ENCODE data around the gene MEOX1. TPM values are rescaled to one million over a fixed set of nuclear protein-coding genes. Genes with fewer than 3 reads are reported as not detected.

MEOX1 gene
- total RNA-seq, 4 donors from 2014 or later, result 2.7 to 6.4 (median 4.2) TPM

DNA sequence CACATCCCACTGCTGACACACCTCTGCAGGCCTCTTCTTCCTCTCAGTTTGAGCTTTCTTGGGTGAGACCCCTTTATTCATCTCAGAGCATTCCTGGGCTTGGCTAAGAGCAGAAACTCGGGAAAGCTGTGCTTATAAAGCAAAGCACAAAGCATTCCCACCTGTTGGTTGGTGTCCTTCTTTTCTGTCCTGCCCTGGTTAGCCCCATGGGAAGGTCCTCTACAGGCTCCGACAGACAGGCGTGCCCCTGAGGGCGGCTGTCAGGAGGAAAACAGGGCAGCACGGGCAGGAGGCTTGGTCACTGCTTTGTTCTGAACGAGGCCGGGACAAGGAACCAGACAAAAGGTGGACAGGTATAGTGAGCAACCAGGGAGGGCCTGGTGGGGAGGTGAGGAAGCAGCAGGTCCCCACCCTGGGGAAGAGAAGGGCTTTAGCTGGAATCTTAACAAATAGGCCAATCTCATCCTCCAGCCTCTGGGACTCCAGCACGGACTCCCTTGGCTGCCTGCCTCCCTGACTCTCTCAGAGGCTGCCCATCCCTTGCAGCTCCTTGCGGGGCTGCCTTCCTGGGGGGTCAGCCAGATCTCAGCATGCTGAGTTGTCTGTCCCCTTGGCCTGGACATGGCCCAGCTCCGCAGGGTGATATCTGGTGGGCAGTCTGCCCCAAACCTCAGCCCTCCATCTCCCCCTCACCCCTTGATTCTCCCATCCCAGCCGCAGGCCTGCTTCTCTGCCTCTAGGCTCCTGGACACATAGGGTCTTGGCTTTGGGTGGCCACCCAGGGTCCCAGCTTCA lies 1.7 kb downstream of the MEOX1 start:
- H3K27me3 ChIP-seq, result no peaks in the 10 kb centered on the region
- 74% methylated on average over 10 of the region's 11 CpGs for WGBS
- peak overlapping the region; percentile 23 for H3K4me3 ChIP-seq
- H3K36me3 ChIP-seq, result no peaks in the 10 kb centered on the region
- H3K27ac ChIP-seq, result no peak overlapping the region
- H3K4me1 ChIP-seq, result peaks cover 28% of the 10 kb centered on the region
- TF ChIP-seq POLR2AphosphoS5 (IDR thresholded peaks at IDR 0.05), result no peak
- no peak for TF ChIP-seq POLR2A (IDR thresholded peaks at IDR 0.05)
- TF ChIP-seq, protein P1, sequence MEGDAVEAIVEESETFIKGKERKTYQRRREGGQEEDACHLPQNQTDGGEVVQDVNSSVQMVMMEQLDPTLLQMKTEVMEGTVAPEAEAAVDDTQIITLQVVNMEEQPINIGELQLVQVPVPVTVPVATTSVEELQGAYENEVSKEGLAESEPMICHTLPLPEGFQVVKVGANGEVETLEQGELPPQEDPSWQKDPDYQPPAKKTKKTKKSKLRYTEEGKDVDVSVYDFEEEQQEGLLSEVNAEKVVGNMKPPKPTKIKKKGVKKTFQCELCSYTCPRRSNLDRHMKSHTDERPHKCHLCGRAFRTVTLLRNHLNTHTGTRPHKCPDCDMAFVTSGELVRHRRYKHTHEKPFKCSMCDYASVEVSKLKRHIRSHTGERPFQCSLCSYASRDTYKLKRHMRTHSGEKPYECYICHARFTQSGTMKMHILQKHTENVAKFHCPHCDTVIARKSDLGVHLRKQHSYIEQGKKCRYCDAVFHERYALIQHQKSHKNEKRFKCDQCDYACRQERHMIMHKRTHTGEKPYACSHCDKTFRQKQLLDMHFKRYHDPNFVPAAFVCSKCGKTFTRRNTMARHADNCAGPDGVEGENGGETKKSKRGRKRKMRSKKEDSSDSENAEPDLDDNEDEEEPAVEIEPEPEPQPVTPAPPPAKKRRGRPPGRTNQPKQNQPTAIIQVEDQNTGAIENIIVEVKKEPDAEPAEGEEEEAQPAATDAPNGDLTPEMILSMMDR (IDR thresholded peaks at IDR 0.05), result no peak
- TF ChIP-seq EP300 (IDR thresholded peaks at IDR 0.05), result no peak
- DNase-seq (ENCODE audit: low spot score in 2 of 2), result no peak
- no peaks in the 10 kb centered on the region for H3K9me3 ChIP-seq

DNA sequence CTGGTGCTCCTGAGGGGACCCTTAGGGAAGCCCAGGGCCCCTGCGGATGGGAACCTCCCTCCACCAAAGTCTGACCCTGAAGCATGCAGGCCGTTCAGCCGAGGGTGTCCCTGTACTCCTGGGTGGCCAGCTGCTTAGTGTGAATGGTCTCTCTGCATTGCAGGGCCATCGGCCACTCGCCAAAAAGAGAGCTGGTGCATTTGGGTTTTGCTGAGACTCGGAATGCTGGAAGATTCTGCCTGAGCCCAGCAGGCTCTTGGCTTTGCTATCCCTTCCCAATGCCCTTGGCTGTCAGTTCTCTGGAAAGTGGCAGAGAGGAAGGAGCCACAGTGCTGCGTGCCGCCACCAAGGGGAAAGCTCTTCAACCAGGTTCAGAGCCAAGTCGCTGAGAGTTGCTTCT lies 2.8 kb downstream of the MEOX1 start:
- no peaks in the 10 kb centered on the region for H3K27me3 ChIP-seq
- H3K27ac ChIP-seq, result no peak overlapping the region
- 75% methylated on average over 6 of the region's 9 CpGs for WGBS
- no peaks in the 10 kb centered on the region for H3K36me3 ChIP-seq
- peak overlapping the region; percentile 23 for H3K4me3 ChIP-seq
- no peaks in the 10 kb centered on the region for H3K9me3 ChIP-seq
- DNase-seq (ENCODE audit: low spot score in 2 of 2), result no peak
- TF ChIP-seq POLR2A (IDR thresholded peaks at IDR 0.05) (no peak), POLR2AphosphoS5 (IDR thresholded peaks at IDR 0.05) (no peak), EP300 (IDR thresholded peaks at IDR 0.05) (no peak)
- TF ChIP-seq, protein P1 (IDR thresholded peaks at IDR 0.05), result no peak
- H3K4me1 ChIP-seq, result peaks cover 28% of the 10 kb centered on the region

DNA sequence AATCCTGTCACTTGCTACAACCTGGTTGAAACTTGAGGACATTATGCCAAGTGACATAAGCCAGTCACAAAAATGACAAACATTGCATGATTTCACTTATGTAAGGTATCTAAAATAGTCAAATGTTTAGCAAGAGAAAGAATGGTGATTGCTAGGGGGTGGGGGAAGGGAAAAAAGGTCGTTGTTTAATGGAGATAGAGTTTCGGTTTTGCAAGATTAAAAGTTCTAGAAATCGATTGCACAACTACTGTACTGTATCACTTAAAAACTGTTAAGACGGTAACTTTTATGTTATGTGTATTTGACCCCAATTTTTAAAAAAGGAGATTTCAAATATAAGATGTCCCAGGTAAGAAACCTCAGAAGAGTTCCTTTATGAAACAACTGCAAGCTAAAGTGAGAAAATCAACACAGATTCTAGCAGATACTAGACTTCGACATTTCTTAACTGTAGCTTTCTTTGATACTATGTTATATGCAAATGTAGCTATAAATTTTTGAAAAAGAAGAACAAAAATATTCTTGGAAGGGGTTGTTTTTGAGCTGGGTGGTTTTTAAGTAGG lies 5.9 kb downstream of the MEOX1 start:
- Histone ChIP-seq H3K36me3 (no peaks in the 10 kb centered on the region), H3K9me3 (no peaks in the 10 kb centered on the region), H3K4me3 (no peak overlapping the region), H3K27me3 (no peaks in the 10 kb centered on the region), H3K4me1 (peaks cover 13% of the 10 kb centered on the region), H3K27ac (peak overlapping the region; percentile 78)
- no peak for TF ChIP-seq EP300 (IDR thresholded peaks at IDR 0.05)
- no peak for TF ChIP-seq POLR2AphosphoS5 (IDR thresholded peaks at IDR 0.05)
- TF ChIP-seq, protein P1 (IDR thresholded peaks at IDR 0.05), result no peak
- no peak for TF ChIP-seq POLR2A (IDR thresholded peaks at IDR 0.05)
- 32% methylated on average over 5 of the region's 5 CpGs for WGBS
- no peak for DNase-seq (ENCODE audit: low spot score in 2 of 2)

DNA sequence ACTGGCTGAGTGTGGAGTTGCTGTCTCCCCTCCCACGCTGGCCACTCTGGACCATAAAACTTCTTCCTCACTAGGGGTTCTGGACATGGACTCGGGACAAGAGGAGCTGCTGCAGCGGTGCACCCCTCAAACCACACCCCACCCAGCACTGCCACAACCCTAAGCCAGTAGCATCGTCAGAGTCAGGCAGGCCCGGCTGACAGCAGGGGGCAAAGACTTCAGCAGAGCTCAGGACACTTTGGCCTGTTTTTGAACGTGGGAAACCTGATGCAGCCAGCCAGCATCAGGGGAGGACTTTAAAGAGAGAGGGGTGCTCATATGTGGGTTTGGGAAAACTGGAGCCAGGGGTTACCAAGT lies 9.6 kb downstream of the MEOX1 start:
- Histone ChIP-seq H3K9me3 (no peaks in the 10 kb centered on the region), H3K4me3 (no peak overlapping the region), H3K27me3 (no peaks in the 10 kb centered on the region), H3K36me3 (no peaks in the 10 kb centered on the region), H3K27ac (no peak overlapping the region), H3K4me1 (peaks cover 21% of the 10 kb centered on the region)
- 64% methylated on average over 6 of the region's 6 CpGs for WGBS
- no peak for TF ChIP-seq POLR2AphosphoS5 (IDR thresholded peaks at IDR 0.05)
- TF ChIP-seq EP300 (IDR thresholded peaks at IDR 0.05), result no peak
- TF ChIP-seq, protein P1 (IDR thresholded peaks at IDR 0.05), result no peak
- no peak for TF ChIP-seq POLR2A (IDR thresholded peaks at IDR 0.05)
- no peak for DNase-seq (ENCODE audit: low spot score in 2 of 2)

DNA sequence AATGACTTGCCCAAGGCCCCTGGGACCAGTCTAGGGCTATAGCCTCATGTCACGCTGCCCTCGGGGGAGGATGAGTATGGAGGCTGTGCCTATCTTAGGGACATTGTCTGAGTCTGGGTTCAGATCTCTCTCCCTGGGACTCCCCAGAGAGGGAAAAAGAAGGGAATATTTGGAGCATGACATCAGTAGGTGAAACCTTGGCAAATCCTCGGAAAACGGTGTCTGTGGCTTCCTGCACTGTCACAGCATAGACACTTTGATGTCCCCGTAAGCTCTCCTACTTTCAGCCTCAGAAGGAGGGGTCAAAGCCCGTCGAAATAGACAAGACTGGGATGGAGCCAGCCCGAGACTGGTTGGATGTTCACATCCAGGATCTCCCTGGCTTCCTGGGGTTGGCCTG lies 11.3 kb downstream of the MEOX1 start:
- peaks cover 25% of the 10 kb centered on the region for H3K4me1 ChIP-seq
- TF ChIP-seq, protein P1 (IDR thresholded peaks at IDR 0.05), result no peak
- TF ChIP-seq POLR2A (IDR thresholded peaks at IDR 0.05) (no peak), EP300 (IDR thresholded peaks at IDR 0.05) (no peak), POLR2AphosphoS5 (IDR thresholded peaks at IDR 0.05) (no peak)
- no peaks in the 10 kb centered on the region for H3K36me3 ChIP-seq
- no peaks in the 10 kb centered on the region for H3K27me3 ChIP-seq
- no peak overlapping the region for H3K4me3 ChIP-seq
- WGBS, result 67% methylated on average over 8 of the region's 8 CpGs
- no peaks in the 10 kb centered on the region for H3K9me3 ChIP-seq
- no peak overlapping the region for H3K27ac ChIP-seq
- DNase-seq (ENCODE audit: low spot score in 2 of 2), result no peak

Measured in suprapubic skin (tissue), 4 donors.